Parathyroid adenoma (tissue), 2 donors: ENCODE measurements around the gene SOCS3.

ENCODE experiments used
- H2AFZ ChIP-seq: fragments of 300-600 bp; sonication (generic); one replicate; pipeline ENCODE4 v1.7.0; 2017; ENCODE audit warnings: antibody characterized with exemption, mild to moderate bottlenecking
- H3K27ac ChIP-seq: fragments of 300-600 bp; sonication (generic); one replicate; pipeline ENCODE4 v1.7.0; 2017
- H3K27me3 ChIP-seq: fragments of 300-600 bp; sonication (generic); one replicate; pipeline ENCODE4 v1.7.0; 2017; ENCODE audit warnings: low read length; ENCODE audit not compliant: control insufficient read depth, insufficient read depth
- H3K36me3 ChIP-seq: fragments of 300-600 bp; sonication (generic); one replicate; pipeline ENCODE4 v1.7.0; 2017; ENCODE audit warnings: low read length; ENCODE audit not compliant: control insufficient read depth, insufficient read depth
- H3K4me1 ChIP-seq: fragments of 300-600 bp; sonication (generic); one replicate; pipeline ENCODE4 v1.7.0; 2017; ENCODE audit warnings: control low read depth
- H3K4me2 ChIP-seq: fragments of 300-600 bp; sonication (generic); one replicate; pipeline ENCODE4 v1.7.0; 2017; ENCODE audit warnings: low read length
- H3K4me3 ChIP-seq: fragments of 300-600 bp; sonication (generic); one replicate; pipeline ENCODE4 v1.7.0; 2017; ENCODE audit warnings: low read depth, low read length
- H3K79me2 ChIP-seq: fragments of 300-600 bp; sonication (generic); one replicate; pipeline ENCODE4 v1.7.0; 2017; ENCODE audit warnings: control low read depth
- H3K9ac ChIP-seq: fragments of 300-600 bp; sonication (generic); one replicate; pipeline ENCODE4 v1.7.0; 2017; ENCODE audit warnings: mild to moderate bottlenecking
- H3K9me3 ChIP-seq: fragments of 300-600 bp; sonication (generic); one replicate; pipeline ENCODE4 v1.7.0; 2017; ENCODE audit warnings: low read length; ENCODE audit not compliant: control insufficient read depth
- TF ChIP-seq, protein P1 (sequence below): fragments of 300-600 bp; sonication (generic); IDR thresholded peaks from one replicate; pipeline ENCODE4 v1.7.0; 2017; ENCODE audit warnings: antibody characterized with exemption, mild to moderate bottlenecking
- donor health status: primary hyperparathyroidism.

The SOCS3 gene

GRCh38 chr17:78359321-78359996 lies 418 bp downstream of the SOCS3 start:
- H3K9ac ChIP-seq: peak overlapping the region; percentile 67
- no peaks in the 10 kb centered on the region for H3K27me3 ChIP-seq
- TF ChIP-seq, protein P1, sequence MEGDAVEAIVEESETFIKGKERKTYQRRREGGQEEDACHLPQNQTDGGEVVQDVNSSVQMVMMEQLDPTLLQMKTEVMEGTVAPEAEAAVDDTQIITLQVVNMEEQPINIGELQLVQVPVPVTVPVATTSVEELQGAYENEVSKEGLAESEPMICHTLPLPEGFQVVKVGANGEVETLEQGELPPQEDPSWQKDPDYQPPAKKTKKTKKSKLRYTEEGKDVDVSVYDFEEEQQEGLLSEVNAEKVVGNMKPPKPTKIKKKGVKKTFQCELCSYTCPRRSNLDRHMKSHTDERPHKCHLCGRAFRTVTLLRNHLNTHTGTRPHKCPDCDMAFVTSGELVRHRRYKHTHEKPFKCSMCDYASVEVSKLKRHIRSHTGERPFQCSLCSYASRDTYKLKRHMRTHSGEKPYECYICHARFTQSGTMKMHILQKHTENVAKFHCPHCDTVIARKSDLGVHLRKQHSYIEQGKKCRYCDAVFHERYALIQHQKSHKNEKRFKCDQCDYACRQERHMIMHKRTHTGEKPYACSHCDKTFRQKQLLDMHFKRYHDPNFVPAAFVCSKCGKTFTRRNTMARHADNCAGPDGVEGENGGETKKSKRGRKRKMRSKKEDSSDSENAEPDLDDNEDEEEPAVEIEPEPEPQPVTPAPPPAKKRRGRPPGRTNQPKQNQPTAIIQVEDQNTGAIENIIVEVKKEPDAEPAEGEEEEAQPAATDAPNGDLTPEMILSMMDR: no peak
- peak overlapping the region; percentile 81 for H3K27ac ChIP-seq
- H3K4me2 ChIP-seq: peak overlapping the region; percentile 91
- no peaks in the 10 kb centered on the region for H3K9me3 ChIP-seq
- no peaks in the 10 kb centered on the region for H3K4me1 ChIP-seq
- no peaks in the 10 kb centered on the region for H3K79me2 ChIP-seq
- peak overlapping the region; percentile 65 for H3K4me3 ChIP-seq
- no peaks in the 10 kb centered on the region for H3K36me3 ChIP-seq
- H2AFZ ChIP-seq: peak overlapping the region; percentile 81

GRCh38 chr17:78358538-78359320 lies 1.1 kb downstream of the SOCS3 start:
- no peaks in the 10 kb centered on the region for H3K36me3 ChIP-seq
- H3K27me3 ChIP-seq: no peaks in the 10 kb centered on the region
- TF ChIP-seq, protein P1: no peak
- H3K9ac ChIP-seq: peak overlapping the region; percentile 67
- no peaks in the 10 kb centered on the region for H3K79me2 ChIP-seq
- peak overlapping the region; percentile 65 for H3K4me3 ChIP-seq
- H3K4me2 ChIP-seq: peak overlapping the region; percentile 91
- peak overlapping the region; percentile 81 for H2AFZ ChIP-seq
- no peaks in the 10 kb centered on the region for H3K9me3 ChIP-seq
- peak overlapping the region; percentile 81 for H3K27ac ChIP-seq
- peaks cover 2% of the 10 kb centered on the region for H3K4me1 ChIP-seq

DNA sequence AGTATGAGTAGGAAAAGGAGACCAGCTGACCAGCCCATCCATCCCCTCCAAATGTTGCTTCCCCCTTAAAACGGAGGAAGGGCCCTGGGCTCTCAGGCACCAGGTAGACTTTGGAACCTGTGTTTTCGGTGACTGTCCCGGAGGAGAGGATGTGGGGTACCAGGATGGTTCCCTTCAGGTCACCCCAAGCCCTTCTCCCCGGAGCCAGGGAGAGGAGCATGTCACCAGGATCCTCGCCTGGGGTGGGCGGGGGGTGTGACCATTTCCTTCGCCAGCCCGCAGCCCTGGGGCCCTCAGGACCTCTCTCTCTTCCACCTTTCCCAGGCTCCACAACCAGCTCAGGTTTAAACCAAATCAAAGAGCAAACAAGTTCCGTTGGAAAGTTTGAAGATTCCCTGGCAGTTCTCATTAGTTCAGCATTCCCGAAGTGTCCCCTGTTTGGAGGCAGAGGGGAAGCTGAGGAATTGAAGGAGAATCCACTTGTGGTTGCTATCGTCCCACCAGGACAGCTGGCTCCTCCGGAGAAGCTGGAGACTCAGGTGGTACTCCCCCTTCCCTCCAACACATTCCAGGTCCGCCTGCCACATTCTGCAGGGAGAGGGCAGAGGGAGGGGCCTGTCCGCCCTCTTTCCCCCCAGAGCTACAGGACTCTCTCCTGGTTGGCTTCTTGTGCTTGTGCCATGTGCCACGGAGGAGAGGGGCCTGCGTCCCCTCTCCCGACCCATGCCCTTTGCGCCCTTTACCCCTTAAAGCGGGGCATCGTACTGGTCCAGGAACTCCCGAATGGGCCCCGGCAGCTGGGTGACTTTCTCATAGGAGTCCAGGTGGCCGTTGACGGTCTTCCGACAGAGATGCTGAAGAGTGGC lies 2.0 kb downstream of the SOCS3 start:
- no peak overlapping the region for H3K9ac ChIP-seq
- H3K9me3 ChIP-seq: no peaks in the 10 kb centered on the region
- TF ChIP-seq, protein P1: no peak
- peak overlapping the region; percentile 1 for H3K4me3 ChIP-seq
- no peaks in the 10 kb centered on the region for H3K36me3 ChIP-seq
- H3K79me2 ChIP-seq: no peaks in the 10 kb centered on the region
- H3K4me1 ChIP-seq: peaks cover 7% of the 10 kb centered on the region
- no peak overlapping the region for H2AFZ ChIP-seq
- H3K27ac ChIP-seq: peak overlapping the region; percentile 81
- no peaks in the 10 kb centered on the region for H3K27me3 ChIP-seq
- no peak overlapping the region for H3K4me2 ChIP-seq

DNA sequence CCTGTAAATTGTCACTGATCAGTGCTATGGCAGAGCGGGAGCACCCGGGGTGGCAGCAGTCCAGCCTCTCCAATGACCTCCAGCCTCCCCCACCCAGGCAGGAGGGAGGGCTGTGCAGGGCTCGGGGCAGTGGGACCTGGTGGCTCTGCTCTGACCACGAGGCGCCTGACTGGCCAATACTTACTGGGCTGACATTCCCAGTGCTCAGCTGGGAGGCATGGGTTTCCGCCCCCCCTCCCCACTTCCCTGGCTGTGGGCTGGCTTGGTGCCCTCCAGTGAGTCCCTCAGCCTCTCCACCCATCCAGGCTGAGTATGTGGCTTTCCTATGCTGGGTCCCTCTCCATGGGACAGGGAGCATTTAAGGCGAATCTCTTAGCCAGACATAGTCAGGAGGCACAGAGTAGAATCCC lies 2.7 kb downstream of the SOCS3 start:
- H3K9me3 ChIP-seq: no peaks in the 10 kb centered on the region
- no peak overlapping the region for H3K4me2 ChIP-seq
- no peak overlapping the region for H3K4me3 ChIP-seq
- no peak overlapping the region for H3K9ac ChIP-seq
- peaks cover 10% of the 10 kb centered on the region for H3K4me1 ChIP-seq
- peak overlapping the region; percentile 37 for H3K27ac ChIP-seq
- H3K36me3 ChIP-seq: no peaks in the 10 kb centered on the region
- H3K27me3 ChIP-seq: no peaks in the 10 kb centered on the region
- H2AFZ ChIP-seq: no peak overlapping the region
- TF ChIP-seq, protein P1: no peak
- H3K79me2 ChIP-seq: no peaks in the 10 kb centered on the region
